PC-3 (cell line): ENCODE data around the gene CNN3.

Experiments used
- EZH2 ChIP-seq: fragments of 300-600 bp; sonication (generic); IDR thresholded peaks from one replicate; pipeline ENCODE4 v1.6.1; 2017; ENCODE audit warnings: antibody characterized with exemption, mild to moderate bottlenecking, low read length; ENCODE audit not compliant: unreplicated experiment
- TF ChIP-seq, protein P1 (sequence below): fragments of 300-600 bp; sonication (generic); conservative IDR thresholded peaks from 2 replicates; pipeline ENCODE4 v1.5.1; 2017; ENCODE audit warnings: antibody characterized with exemption, low read depth, mild to moderate bottlenecking, low read length

DNA sequence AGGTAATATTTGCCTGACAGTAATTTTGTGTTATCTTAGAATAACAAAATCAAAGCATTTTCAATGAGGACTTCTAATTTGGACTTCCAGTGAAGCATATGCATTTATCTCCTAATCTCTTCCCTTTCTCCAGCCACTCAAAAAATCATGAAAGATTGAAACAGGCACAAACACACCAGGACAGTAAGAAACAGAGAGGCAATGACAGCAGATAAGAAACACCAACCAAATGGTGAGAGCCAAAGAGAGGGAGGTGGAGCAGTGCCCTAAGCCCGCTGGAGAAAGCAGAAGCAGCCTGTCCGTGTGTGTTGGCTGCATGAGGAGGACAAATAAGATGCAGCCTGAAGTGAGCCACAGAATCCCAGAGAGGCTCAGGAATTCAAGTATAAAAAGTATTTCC lies 67.7 kb downstream of the CNN3 start:
- TF ChIP-seq, protein P1, sequence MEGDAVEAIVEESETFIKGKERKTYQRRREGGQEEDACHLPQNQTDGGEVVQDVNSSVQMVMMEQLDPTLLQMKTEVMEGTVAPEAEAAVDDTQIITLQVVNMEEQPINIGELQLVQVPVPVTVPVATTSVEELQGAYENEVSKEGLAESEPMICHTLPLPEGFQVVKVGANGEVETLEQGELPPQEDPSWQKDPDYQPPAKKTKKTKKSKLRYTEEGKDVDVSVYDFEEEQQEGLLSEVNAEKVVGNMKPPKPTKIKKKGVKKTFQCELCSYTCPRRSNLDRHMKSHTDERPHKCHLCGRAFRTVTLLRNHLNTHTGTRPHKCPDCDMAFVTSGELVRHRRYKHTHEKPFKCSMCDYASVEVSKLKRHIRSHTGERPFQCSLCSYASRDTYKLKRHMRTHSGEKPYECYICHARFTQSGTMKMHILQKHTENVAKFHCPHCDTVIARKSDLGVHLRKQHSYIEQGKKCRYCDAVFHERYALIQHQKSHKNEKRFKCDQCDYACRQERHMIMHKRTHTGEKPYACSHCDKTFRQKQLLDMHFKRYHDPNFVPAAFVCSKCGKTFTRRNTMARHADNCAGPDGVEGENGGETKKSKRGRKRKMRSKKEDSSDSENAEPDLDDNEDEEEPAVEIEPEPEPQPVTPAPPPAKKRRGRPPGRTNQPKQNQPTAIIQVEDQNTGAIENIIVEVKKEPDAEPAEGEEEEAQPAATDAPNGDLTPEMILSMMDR, result no peak
- no peak for TF ChIP-seq EZH2
